IMR-90 (cell line): ENCODE measurements around the gene TCOF1. TPM values are rescaled to one million over a fixed set of nuclear protein-coding genes. Genes with fewer than 3 reads are reported as not detected.

ENCODE experiments used
- ATAC-seq: fragments of 200-7000 bp; cut with Tn5 transposase; 2 replicates; pipeline ENCODE4 v1.9.1; 2020; ENCODE audit warnings: low read depth, mild to moderate bottlenecking, moderate library complexity
- BruUV-seq: library from RNA; stranded (reverse); fragments of 400-500 nt; replicated peaks from 2 replicates; lab custom pipeline; 2021; lab: Mats Ljungman, UMichigan
- CTCF ChIA-PET: fragments of 300-600 bp; formaldehyde crosslinking; extraction: SDS; loops from one replicate; lab custom pipeline; 2021; ENCODE audit warnings: antibody characterized with exemption; lab: Yijun Ruan, JAX
- POLR2A ChIA-PET: fragments of 300-600 bp; sonication (Branson Sonifier 250); formaldehyde crosslinking; loops from one replicate; lab custom pipeline; 2022; ENCODE audit warnings: antibody characterized with exemption; ENCODE audit not compliant: unreplicated experiment; lab: Charles Lee
- DNase-seq: peaks from one replicate; pipeline ENCODE4 v3.0.0; 2013
- H2AFZ ChIP-seq: replicated peaks from 2 replicates; pipeline ENCODE3; 2013; ENCODE audit warnings: low read length, mild to moderate bottlenecking; ENCODE audit not compliant: poor library complexity
- H2AK5ac ChIP-seq: 2 replicates; pipeline ENCODE4 v1.6.1; 2013; ENCODE audit warnings: low read depth, low read length, inconsistent platforms
- H2AK9ac ChIP-seq: replicated peaks from 2 replicates; pipeline ENCODE3; 2013; ENCODE audit warnings: mild to moderate bottlenecking, low read depth, low read length, moderate library complexity; ENCODE audit not compliant: poor library complexity
- H2BK120ac ChIP-seq: 2 replicates; pipeline ENCODE4 v1.6.1; 2013; ENCODE audit warnings: low read depth, low read length, inconsistent platforms
- H2BK15ac ChIP-seq: 3 replicates; pipeline ENCODE4 v1.6.1; 2013; ENCODE audit warnings: low read depth, low read length, inconsistent platforms
- H2BK20ac ChIP-seq: 2 replicates; pipeline ENCODE4 v1.6.1; 2013; ENCODE audit warnings: low read depth, mild to moderate bottlenecking, inconsistent platforms, low read length, moderate library complexity
- H2BK5ac ChIP-seq: 2 replicates; pipeline ENCODE4 v1.6.1; 2013; ENCODE audit warnings: mild to moderate bottlenecking, low read depth, low read length, inconsistent platforms; ENCODE audit not compliant: poor library complexity, severe bottlenecking
- H3K14ac ChIP-seq: replicated peaks from 2 replicates; pipeline ENCODE4 v1.6.1; 2013; ENCODE audit warnings: low read depth, low read length, inconsistent platforms
- H3K18ac ChIP-seq: 2 replicates; pipeline ENCODE4 v1.6.1; 2013; ENCODE audit warnings: low read depth, low read length, control low read depth
- H3K23ac ChIP-seq: 2 replicates; pipeline ENCODE4 v1.6.1; 2013; ENCODE audit warnings: low read depth, low read length, inconsistent platforms
- H3K27ac ChIP-seq: 2 replicates; pipeline ENCODE4 v1.5.1; 2013; ENCODE audit warnings: mild to moderate bottlenecking, control low read depth, low read length; ENCODE audit not compliant: insufficient read depth
- H3K27me3 ChIP-seq: 2 replicates; pipeline ENCODE4 v1.6.1; 2013; ENCODE audit warnings: low read length; ENCODE audit not compliant: control insufficient read depth, insufficient read depth
- H3K36me3 ChIP-seq: 2 replicates; pipeline ENCODE4 v1.6.1; 2013; ENCODE audit warnings: low read length, mixed read lengths; ENCODE audit not compliant: control insufficient read depth, insufficient read depth
- H3K4ac ChIP-seq: 2 replicates; pipeline ENCODE4 v1.6.1; 2013; ENCODE audit warnings: low read depth, low read length, inconsistent platforms
- H3K4me1 ChIP-seq: 2 replicates; pipeline ENCODE4 v1.6.1; 2013; ENCODE audit warnings: low read length, mixed read lengths; ENCODE audit not compliant: control insufficient read depth, insufficient read depth
- H3K4me2 ChIP-seq: 2 replicates; pipeline ENCODE4 v1.6.1; 2013; ENCODE audit warnings: low read depth, mild to moderate bottlenecking, control low read depth, low read length, moderate library complexity
- H3K4me3 ChIP-seq: 2 replicates; pipeline ENCODE4 v1.5.1; 2013; ENCODE audit warnings: low read depth, mild to moderate bottlenecking, control low read depth, low read length, moderate library complexity; ENCODE audit not compliant: insufficient read depth
- H3K56ac ChIP-seq: 2 replicates; pipeline ENCODE4 v1.6.1; 2013; ENCODE audit warnings: low read length, inconsistent platforms; ENCODE audit not compliant: insufficient read depth; ENCODE audit errors: extremely low read depth
- H3K79me1 ChIP-seq, 2 experiments: 2 replicates each; pipeline ENCODE4 v1.6.1; 2013; ENCODE audit warnings: low read length in 2 of 2, inconsistent platforms in 1 of 2, low read depth in 1 of 2
- H3K9ac ChIP-seq: 2 replicates; pipeline ENCODE4 v1.6.1; 2013; ENCODE audit warnings: low read depth, low read length, control low read depth
- H3K9me1 ChIP-seq: 2 replicates; pipeline ENCODE4 v1.6.1; 2013; ENCODE audit warnings: low read length, inconsistent platforms; ENCODE audit not compliant: insufficient read depth
- H3K9me3 ChIP-seq: 2 replicates; pipeline ENCODE4 v1.6.1; 2013; ENCODE audit warnings: low read length; ENCODE audit not compliant: control insufficient read depth, insufficient read depth
- H4K20me1 ChIP-seq: 2 replicates; pipeline ENCODE4 v1.6.1; 2013; ENCODE audit warnings: low read length, inconsistent platforms; ENCODE audit not compliant: insufficient read depth
- H4K5ac ChIP-seq: 2 replicates; pipeline ENCODE4 v1.6.1; 2013; ENCODE audit warnings: mild to moderate bottlenecking, low read depth, low read length, control low read depth
- H4K8ac ChIP-seq, 2 experiments: 2 replicates each; pipeline ENCODE4 v1.6.1; 2013; ENCODE audit warnings: low read depth in 2 of 2, low read length in 2 of 2, control low read depth in 1 of 2, inconsistent platforms in 1 of 2
- H4K91ac ChIP-seq: 2 replicates; pipeline ENCODE4 v1.6.1; 2013; ENCODE audit warnings: low read depth, low read length, inconsistent platforms; ENCODE audit not compliant: insufficient read depth
- CEBPB ChIP-seq: IDR thresholded peaks from 2 replicates; pipeline ENCODE4 v1.6.1; 2012; ENCODE audit warnings: low read depth, low read length, improper control_type of control experiment
- CTCF ChIP-seq: conservative IDR thresholded peaks from 2 replicates; pipeline ENCODE4 v1.5.1; 2012; ENCODE audit warnings: mild to moderate bottlenecking, low read depth, low read length, improper control_type of control experiment
- RAD21 ChIP-seq: IDR thresholded peaks from 2 replicates; pipeline ENCODE4 v1.6.1; 2012; ENCODE audit warnings: low read length, improper control_type of control experiment
- RFX5 ChIP-seq: IDR thresholded peaks from 2 replicates; pipeline ENCODE4 v1.8.0; 2012; ENCODE audit warnings: low read depth, mild to moderate bottlenecking, low read length, moderate library complexity
- USF2 ChIP-seq: fragments of 150-350 bp; IDR thresholded peaks from 2 replicates; pipeline ENCODE4 v1.6.1; 2017; ENCODE audit warnings: mild to moderate bottlenecking, antibody characterized with exemption, low read length, low read depth
- WGBS, 2 experiments: methylation state at CpG; one replicate each; pipeline versions ENCODE4 v1.1.5 to v1.1.7; 2013; ENCODE audit warnings: missing lambda C conversion rate in 2 of 2; ENCODE audit not compliant: insufficient read length in 1 of 2; ENCODE audit errors: extremely low coverage in 2 of 2; 5-methylcytosine and 5-hydroxymethylcytosine counted together
- dilution Hi-C: fragments of 300-500 bp; cut with HindIII; formaldehyde crosslinking; loops from one replicate; pipeline ENCODE4 v1.14.3; 2018; ENCODE audit warnings: low sequenced_read_pairs; ENCODE audit not compliant: unreplicated experiment
- in situ Hi-C: fragments of 300-500 bp; cut with MboI; formaldehyde crosslinking; loops from 3 replicates; pipeline ENCODE4 v1.14.3; 2019; ENCODE audit warnings: low sequenced_read_pairs, inconsistent platforms, mixed read lengths
- intact Hi-C: fragments of 100-400 bp; cut with micrococcal nuclease; formaldehyde crosslinking; loops from 2 replicates; pipeline ENCODE4 v1.10.0; 2022
- polyA plus RNA-seq, 3 experiments: library from polyadenylated mRNA; depleted of rRNA; stranded (reverse); fragments of >200 nt; gene quantifications; 2 replicates each; pipeline ENCODE4 v1.2.3, GENCODE V29; 2012; ENCODE audit warnings: low replicate concordance in 1 of 3
- total RNA-seq: library from RNA; depleted of rRNA; stranded (reverse); fragments of >200 nt; gene quantifications from 2 replicates; pipeline ENCODE4 v1.2.3, GENCODE V29; 2012

Gene TCOF1
- total and polyA plus RNA-seq, 2 of the 4 experiments (the other 2 are of a cell fraction) = 18.2 to 19.7 TPM

GRCh38 chr5:150377964-150378694 lies 20.6 kb downstream of the TCOF1 start (continued):
- TF ChIP-seq RFX5 = no peak
- TF ChIP-seq CEBPB = no peak

GRCh38 chr5:150384701-150385100 lies 27.2 kb downstream of the TCOF1 start:
- Histone ChIP-seq H2BK15ac (no peak overlapping the region), H3K9me1 (no peaks in the 10 kb centered on the region; the same call in none of the 2 replicates), H2BK20ac (no peak overlapping the region), H3K4me1 (peaks cover 2% of the 10 kb centered on the region; the same call in 1 of the 2 replicates), H3K4me3 (no peak overlapping the region), H2AFZ (no peak overlapping the region), H4K8ac (no peak overlapping the region), H3K23ac (no peak overlapping the region), H3K4me2 (no peak overlapping the region), H3K27me3 (no peaks in the 10 kb centered on the region), H3K18ac (no peak overlapping the region), H2AK9ac (no peak overlapping the region), H3K79me1 (peaks cover 0 to 11% of the 10 kb centered on the region in 2 experiments; a peak in 1 of 4 replicates), H2AK5ac (no peak overlapping the region), H3K9ac (no peak overlapping the region), H4K91ac (no peak overlapping the region), H3K4ac (no peak overlapping the region), H3K27ac (no peak overlapping the region), H3K56ac (no peak overlapping the region), H4K20me1 (no peaks in the 10 kb centered on the region), H2BK120ac (no peak overlapping the region), H3K36me3 (peaks cover 75% of the 10 kb centered on the region), H3K9me3 (no peaks in the 10 kb centered on the region), H4K5ac (no peak overlapping the region), H2BK5ac (no peak overlapping the region), H3K14ac (no peak overlapping the region)
- ChIA-PET CTCF (interaction anchor here (0.8 kb wide), 1 partner anchor 15 kb away, joined by 3 read pairs; no protein-coding TSS in a partner anchor), POLR2A (no interaction called here)
- no peak for ATAC-seq
- no TSS peak for BruUV-seq
- in situ Hi-C loops = no loop called here
- DNase-seq = no peak
- WGBS, 2 experiments = no CpG with 5 or more reads among the region's 5 CpGs
- dilution Hi-C loops = no loop called here
- intact Hi-C loops = no loop called here
- TF ChIP-seq CTCF = no peak
- TF ChIP-seq RAD21 = no peak
- no peak for TF ChIP-seq USF2
